Type B pancreatic cell (in vitro differentiated cells): ENCODE results near the gene SFXN5. TPM values are rescaled to one million over a fixed set of nuclear protein-coding genes. Genes with fewer than 3 reads are reported as not detected.

Experiments used
- DNase-seq: peaks from one replicate; pipeline ENCODE4 v3.0.0; 2021; ENCODE audit warnings: mixed read lengths; ENCODE audit not compliant: unreplicated experiment; ENCODE audit errors: extremely low spot score
- H3K27ac Mint-ChIP-seq: 2 replicates; pipeline ENCODE4 v1.8.0; 2021; ENCODE audit warnings: mild to moderate bottlenecking, mixed read lengths
- H3K27me3 Mint-ChIP-seq: 2 replicates; pipeline ENCODE4 v1.8.0; 2021; ENCODE audit warnings: mixed read lengths
- H3K36me3 Mint-ChIP-seq: 2 replicates; pipeline ENCODE4 v1.8.0; 2021; ENCODE audit warnings: mixed read lengths
- H3K4me1 Mint-ChIP-seq: one replicate; pipeline ENCODE4 v1.8.0; 2021; ENCODE audit warnings: mixed read lengths; ENCODE audit not compliant: unreplicated experiment
- H3K4me3 Mint-ChIP-seq: 2 replicates; pipeline ENCODE4 v1.8.0; 2021; ENCODE audit warnings: mild to moderate bottlenecking, mixed read lengths
- H3K9me3 Mint-ChIP-seq: 2 replicates; pipeline ENCODE4 v1.8.0; 2021; ENCODE audit warnings: mixed read lengths
- CTCF ChIP-seq: fragments of 200-600 bp; sonication (generic); conservative IDR thresholded peaks from 2 replicates; pipeline ENCODE4 v1.5.0; 2021; ENCODE audit warnings: antibody characterized with exemption, mild to moderate bottlenecking
- total RNA-seq: library from RNA; stranded (reverse); gene quantifications from 2 replicates; pipeline ENCODE4 v1.2.1, GENCODE V29; 2021; ENCODE audit warnings: low replicate concordance

SFXN5 gene
- total RNA-seq, 1 donor from 2014 or later, result 27.3 TPM

GRCh38 chr2:72952961-72953360 lies 118.6 kb downstream of the SFXN5 start:
- DNase-seq, result no peak
- Mint-ChIP-seq H3K9me3 (no peaks in the 10 kb centered on the region), H3K36me3 (peaks cover 6% of the 10 kb centered on the region), H3K4me3 (no peak overlapping the region), H3K27me3 (peaks cover 4% of the 10 kb centered on the region), H3K27ac (no peak overlapping the region), H3K4me1 (peaks cover 6% of the 10 kb centered on the region)
- no peak for TF ChIP-seq CTCF

GRCh38 chr2:72952110-72952823 lies 119.2 kb downstream of the SFXN5 start:
- H3K4me1 Mint-ChIP-seq, result peaks cover 6% of the 10 kb centered on the region
- no peak overlapping the region for H3K4me3 Mint-ChIP-seq
- no peak for DNase-seq
- H3K27me3 Mint-ChIP-seq, result peaks cover 4% of the 10 kb centered on the region
- no peak overlapping the region for H3K27ac Mint-ChIP-seq
- peaks cover 6% of the 10 kb centered on the region for H3K36me3 Mint-ChIP-seq
- no peak for TF ChIP-seq CTCF
- H3K9me3 Mint-ChIP-seq, result no peaks in the 10 kb centered on the region

GRCh38 chr2:72951303-72952095 lies 120.0 kb downstream of the SFXN5 start:
- no peak overlapping the region for H3K4me3 Mint-ChIP-seq
- no peak overlapping the region for H3K27ac Mint-ChIP-seq
- no peak for DNase-seq

GRCh38 chr2:72950558-72951255 lies 120.8 kb downstream of the SFXN5 start:
- Mint-ChIP-seq H3K9me3 (no peaks in the 10 kb centered on the region), H3K27ac (no peak overlapping the region), H3K4me1 (peaks cover 6% of the 10 kb centered on the region), H3K36me3 (no peaks in the 10 kb centered on the region), H3K4me3 (no peak overlapping the region), H3K27me3 (peaks cover 4% of the 10 kb centered on the region)
- DNase-seq, result no peak
- no peak for TF ChIP-seq CTCF

More at GRCh38 chr2:72951303-72952095, 120.0 kb downstream of the SFXN5 start:
- peaks cover 6% of the 10 kb centered on the region for H3K4me1 Mint-ChIP-seq
- H3K9me3 Mint-ChIP-seq, result no peaks in the 10 kb centered on the region
- no peak for TF ChIP-seq CTCF
- peaks cover 4% of the 10 kb centered on the region for H3K27me3 Mint-ChIP-seq
- no peaks in the 10 kb centered on the region for H3K36me3 Mint-ChIP-seq

- no peak for DNase-seq
- Mint-ChIP-seq H3K27me3 (peaks cover 4% of the 10 kb centered on the region), H3K27ac (no peak overlapping the region), H3K4me3 (no peak overlapping the region), H3K4me1 (no peaks in the 10 kb centered on the region), H3K9me3 (no peaks in the 10 kb centered on the region), H3K36me3 (no peaks in the 10 kb centered on the region)
- TF ChIP-seq CTCF, result no peak
Observed at GRCh38 chr2:72949642-72950041, 121.9 kb downstream of the SFXN5 start.
